Heart left ventricle (tissue), 16 donors: ENCODE results near the gene ARL10. TPM values are rescaled to one million over a fixed set of nuclear protein-coding genes. Genes with fewer than 3 reads are reported as not detected.

ENCODE experiments used
- ATAC-seq, 4 donors: fragments of 200-7000 bp; cut with Tn5 transposase; one replicate each; pipeline ENCODE4 v1.9.1; 2020 to 2022; ENCODE audit warnings: moderate library complexity in 4 of 4, mild to moderate bottlenecking in 3 of 4, moderate number of reproducible peaks in 1 of 4
- DNase-seq, 5 donors: peaks; one replicate each; pipeline ENCODE4 v3.0.0-alpha.2; 2020
- H3K27ac ChIP-seq, 12 donors: fragments of 200-600 bp; sonication (generic) in 4 of 12; one replicate each; pipeline versions ENCODE4 v1.5.0 to v1.8.0; 2016 to 2022; ENCODE audit warnings: mild to moderate bottlenecking in 2 of 12
- H3K27me3 ChIP-seq, 9 donors: fragments of 200-600 bp; sonication (generic) in 2 of 9; one replicate each; pipeline versions ENCODE4 v1.5.1 to v1.8.0; 2016 to 2022; ENCODE audit warnings: mild to moderate bottlenecking in 3 of 9
- H3K36me3 ChIP-seq, 9 donors: fragments of 200-600 bp; sonication (generic) in 2 of 9; one replicate each; pipeline versions ENCODE4 v1.5.0 to v1.8.0; 2018 to 2022; ENCODE audit warnings: mild to moderate bottlenecking in 2 of 9
- H3K4me1 ChIP-seq, 12 donors: fragments of 200-600 bp; sonication (generic) in 4 of 12; one replicate each; pipeline versions ENCODE4 v1.5.0 to v1.8.0; 2016 to 2022; ENCODE audit warnings: mild to moderate bottlenecking in 3 of 12
- H3K4me3 ChIP-seq, 12 donors: fragments of 200-600 bp; sonication (generic) in 4 of 12; one replicate each; pipeline versions ENCODE4 v1.5.0 to v1.8.0; 2017 to 2022; ENCODE audit warnings: mild to moderate bottlenecking in 9 of 12, moderate library complexity in 4 of 12
- H3K9me3 ChIP-seq, 12 donors: fragments of 200-600 bp; sonication (generic) in 4 of 12; one replicate each; pipeline versions ENCODE4 v1.5.0 to v1.8.0; 2016 to 2022; ENCODE audit warnings: mild to moderate bottlenecking in 1 of 12
- CTCF ChIP-seq, 12 donors: fragments of 200-600 bp; sonication (generic) in 4 of 12; IDR thresholded peaks; one replicate each; pipeline versions ENCODE4 v1.5.0 to v1.8.0; 2018 to 2022; ENCODE audit warnings: antibody characterized with exemption in 12 of 12, mild to moderate bottlenecking in 5 of 12
- POLR2A ChIP-seq, 2 donors: fragments of 450-650 bp; IDR thresholded peaks; one replicate each; pipeline ENCODE4 v1.6.1; 2017; ENCODE audit warnings: antibody characterized with exemption in 2 of 2, mild to moderate bottlenecking in 2 of 2, moderate library complexity in 2 of 2
- WGBS, 4 donors: extraction: QIAGEN DNeasy Blood & Tissue Kit in 2 of 4; methylation state at CpG; one replicate each; pipeline versions ENCODE4 v1.1.5 to v1.1.7; 2013 to 2018; 5-methylcytosine and 5-hydroxymethylcytosine counted together
- intact Hi-C, 10 donors: fragments of 100-400 bp; cut with DNase I; formaldehyde crosslinking; loops; one replicate each; pipeline versions ENCODE4 v1.11.1 to v1.14.2; 2022
- polyA plus RNA-seq, 2 donors: library from polyadenylated mRNA; stranded (reverse); fragments of 200-250 nt; gene quantifications; one replicate each; pipeline ENCODE4 v1.2.3, GENCODE V29; 2013
- total RNA-seq, 9 donors: library from RNA; depleted of rRNA in 2 of 9; stranded (reverse); fragments of >200 nt in 2 of 9; fragmentation: NEBNext Ultra II Directional in 3 of 9; extraction: Animal tissue kit (Norgen Biotek cat#: 25700) in 3 of 9; gene quantifications; one replicate each; pipeline versions ENCODE4 v1.1.0 to v1.2.4, GENCODE V29; 2016 to 2023
- donor health status: ischemic (EF 13 %, LVEDD 7.1; RV severe dilation, severe dysfunction).
- donor health status: healthy with polysubstance abuse.
- donor health status: DM: no; HTN: yes; CAD: no.
- donor health status: DM: no; HTN: no; CAD: no.
- donor health status: ischemic (EF 25% LVEDD 6.9; RV normal size, moderate dysfunction).
- donor health status: ischemic (EF 25% LVEDD 5.7; RV mildly dilated, moderate dysfunction).
- donor health status: healthy.
- donor health status: DM: yes; HTN: yes; CAD: no.
- donor health status: ischemic (EF 35%, LVEDD 5.7; RV mildly dilated, moderate dysfunction).
- donor health status: nonischemic (EF 11% LVEDD 7.7; RV severe dilation, severe dysfunction).
- donor health status: DM: yes; HTN: yes; CAD: no.
- donor health status: PGD.
- donor health status: ischemic (EF 29% LVEDD 5.4; RV normal size, mild dysfunction).
- donor health status: nonischemic (EF 23%, LVEDD 6.1; RV moderate dilation, normal function).

Gene ARL10
- total and polyA plus RNA-seq, 11 donors, result 1.5 to 8.1 (median 5.4) TPM

- Histone ChIP-seq H3K27me3 (no peaks in the 10 kb centered on the region), H3K4me1 (no peaks in the 10 kb centered on the region), H3K27ac (no peak overlapping the region), H3K36me3 (peaks cover 0 to 65% (median 37%) of the 10 kb centered on the region in 9 donors), H3K9me3 (no peaks in the 10 kb centered on the region), H3K4me3 (no peak overlapping the region)
- no peak for DNase-seq
- TF ChIP-seq CTCF (IDR thresholded peaks at IDR 0.05), result no peak
- no peak for TF ChIP-seq POLR2A (IDR thresholded peaks at IDR 0.05)
- no peak for ATAC-seq
- 76 to 95% (median 89%) methylated on average over 2 of the region's 2 CpGs for WGBS, 4 donors
- intact Hi-C loops, result no loop called here
Observed at GRCh38 chr5:176341325-176342157, 23.7 kb upstream of the ARL10 start.

GRCh38 chr5:176342158-176342483, 23.2 kb upstream of the ARL10 start:
- no peak for ATAC-seq
- WGBS, 4 donors, result 94 to 96% (median 95%) methylated on average over 1 of the region's 1 CpG
- Histone ChIP-seq H3K4me1 (no peaks in the 10 kb centered on the region), H3K36me3 (peaks cover 0 to 65% (median 37%) of the 10 kb centered on the region in 9 donors), H3K9me3 (no peaks in the 10 kb centered on the region), H3K4me3 (no peak overlapping the region), H3K27me3 (no peaks in the 10 kb centered on the region), H3K27ac (no peak overlapping the region)
- TF ChIP-seq POLR2A (IDR thresholded peaks at IDR 0.05), result no peak
- no peak for TF ChIP-seq CTCF (IDR thresholded peaks at IDR 0.05)
- no peak for DNase-seq
- intact Hi-C loops, result no loop called here

DNA sequence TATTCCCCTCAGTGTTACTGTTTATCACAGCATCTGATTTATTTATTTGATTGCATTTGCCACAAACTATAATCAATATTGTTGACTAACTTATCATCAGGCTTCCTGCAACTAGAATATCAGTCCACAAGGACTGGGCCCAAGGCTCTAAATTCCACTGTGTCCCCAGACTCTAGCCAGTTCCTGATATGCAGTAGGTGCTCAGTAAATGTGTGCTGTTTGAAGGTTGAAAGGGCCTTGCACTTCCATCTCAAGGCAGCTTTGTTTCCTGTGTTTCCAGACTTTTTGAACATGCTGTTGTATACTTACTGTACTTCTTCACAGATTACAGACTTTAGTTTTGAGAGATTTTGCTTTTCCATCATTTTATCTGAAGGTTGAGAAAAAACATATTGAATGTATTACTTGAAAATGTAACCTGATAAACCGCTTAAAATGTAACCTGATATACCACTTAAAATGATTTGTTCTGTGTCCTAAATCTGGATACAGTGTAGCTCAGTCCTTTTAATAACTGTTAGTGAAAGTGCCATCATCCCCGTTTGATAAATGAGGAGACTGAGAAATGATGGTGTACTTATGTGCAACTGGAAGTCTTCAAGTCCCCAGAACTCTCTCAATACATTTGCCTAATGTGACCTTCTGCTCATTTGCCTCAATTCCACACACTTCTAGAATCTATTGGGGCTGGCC, 22.4 kb upstream of the ARL10 start:
- WGBS, 4 donors, result 47 to 59% (median 52%) methylated on average over 2 of the region's 2 CpGs
- intact Hi-C loops, result no loop called here

More for the DNA sequence above, 22.4 kb upstream of the ARL10 start:
- TF ChIP-seq CTCF (IDR thresholded peaks at IDR 0.05) (no peak), POLR2A (IDR thresholded peaks at IDR 0.05) (no peak)
- no peak for ATAC-seq
- DNase-seq, result no peak
- Histone ChIP-seq H3K4me1 (no peaks in the 10 kb centered on the region), H3K9me3 (no peaks in the 10 kb centered on the region), H3K4me3 (no peak overlapping the region), H3K27ac (no peak overlapping the region), H3K36me3 (peaks cover 0 to 65% (median 37%) of the 10 kb centered on the region in 9 donors), H3K27me3 (no peaks in the 10 kb centered on the region)
